HK-2 (cell line): ENCODE data around the gene TNKS1BP1.
"Not testable (repeated sequence)": the region's sequence is repeated elsewhere in the genome, so short reads cannot be mapped to it uniquely, and the experiment has no call there.

Experiments used
- DNase-seq: peaks from one replicate; pipeline ENCODE4 v3.0.0-alpha.2; 2018; ENCODE audit not compliant: unreplicated experiment

TNKS1BP1 gene

GRCh38 chr11:57294225-57295131 lies 30.3 kb downstream of the TNKS1BP1 start:
- no peak for DNase-seq

DNA sequence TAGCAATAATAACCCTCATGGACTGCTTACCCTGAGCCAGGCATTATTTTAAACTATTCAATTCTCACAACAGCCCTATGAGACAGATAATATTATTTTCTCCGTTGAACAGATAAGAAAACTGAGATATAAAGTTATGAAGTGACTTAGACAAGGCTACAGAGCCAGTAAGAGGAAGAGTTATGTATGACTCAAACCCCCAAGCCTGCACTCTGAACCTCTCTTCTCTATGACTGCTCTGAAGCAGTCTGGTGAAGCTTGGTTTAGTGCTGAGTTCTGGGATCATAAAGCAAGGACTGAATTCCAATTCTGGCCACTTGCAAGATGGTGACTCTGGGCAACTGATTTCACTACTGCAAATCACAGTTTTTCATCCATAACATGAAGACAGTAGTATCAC lies 34.5 kb downstream of the TNKS1BP1 start:
- no peak for DNase-seq

DNA sequence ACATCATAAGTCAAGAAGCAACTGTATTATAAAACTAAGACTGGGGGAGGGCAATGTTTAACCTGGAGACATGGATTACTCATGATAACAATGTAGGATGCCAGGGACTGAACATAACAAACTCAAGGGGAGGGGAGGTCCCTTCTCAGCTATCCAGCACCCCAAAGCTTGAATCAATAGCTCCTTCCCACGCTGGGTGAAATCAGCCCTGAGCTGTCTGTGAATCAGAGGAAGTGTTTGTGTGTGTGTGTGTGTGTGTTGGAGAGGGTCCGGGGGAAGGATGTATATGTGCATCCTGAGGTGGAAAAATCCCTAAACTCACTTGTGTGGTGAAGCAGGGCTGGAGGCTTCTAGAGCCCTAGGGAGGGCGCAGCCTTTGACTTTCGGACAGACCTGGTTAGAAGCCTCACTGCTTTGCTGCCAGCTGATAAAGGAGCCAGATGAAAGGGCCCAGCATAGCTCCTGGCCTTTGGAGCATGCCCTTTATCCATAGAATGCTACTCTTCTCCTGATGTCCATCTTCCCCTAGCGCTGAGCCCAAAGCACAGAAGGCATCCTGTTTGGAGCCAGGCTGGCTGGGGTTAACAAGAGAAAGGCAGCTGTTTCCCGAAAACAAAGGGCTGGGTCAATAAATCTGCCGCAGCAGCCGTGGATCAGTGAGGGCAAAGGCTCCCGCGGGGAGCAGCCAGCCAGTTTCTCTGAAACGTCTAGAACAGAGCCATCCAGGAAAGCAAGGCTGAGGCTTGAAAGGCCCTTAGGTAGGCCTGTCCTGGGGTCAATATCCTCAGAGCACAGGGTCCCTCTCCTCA lies 35.8 kb downstream of the TNKS1BP1 start:
- DNase-seq = no peak

- no peak for DNase-seq
These were observed 36.9 kb downstream of the TNKS1BP1 start for GRCh38 chr11:57287884-57288283.

GRCh38 chr11:57283231-57283990 lies 41.3 kb downstream of the TNKS1BP1 start:
- DNase-seq = no peak

GRCh38 chr11:57281546-57281945 lies 43.2 kb downstream of the TNKS1BP1 start:
- not testable (repeated sequence) for DNase-seq

- DNase-seq = no peak
These were observed 45.6 kb downstream of the TNKS1BP1 start for GRCh38 chr11:57279116-57279515.

- no peak for DNase-seq
These were observed 46.0 kb downstream of the TNKS1BP1 start for GRCh38 chr11:57278721-57279095.

DNA sequence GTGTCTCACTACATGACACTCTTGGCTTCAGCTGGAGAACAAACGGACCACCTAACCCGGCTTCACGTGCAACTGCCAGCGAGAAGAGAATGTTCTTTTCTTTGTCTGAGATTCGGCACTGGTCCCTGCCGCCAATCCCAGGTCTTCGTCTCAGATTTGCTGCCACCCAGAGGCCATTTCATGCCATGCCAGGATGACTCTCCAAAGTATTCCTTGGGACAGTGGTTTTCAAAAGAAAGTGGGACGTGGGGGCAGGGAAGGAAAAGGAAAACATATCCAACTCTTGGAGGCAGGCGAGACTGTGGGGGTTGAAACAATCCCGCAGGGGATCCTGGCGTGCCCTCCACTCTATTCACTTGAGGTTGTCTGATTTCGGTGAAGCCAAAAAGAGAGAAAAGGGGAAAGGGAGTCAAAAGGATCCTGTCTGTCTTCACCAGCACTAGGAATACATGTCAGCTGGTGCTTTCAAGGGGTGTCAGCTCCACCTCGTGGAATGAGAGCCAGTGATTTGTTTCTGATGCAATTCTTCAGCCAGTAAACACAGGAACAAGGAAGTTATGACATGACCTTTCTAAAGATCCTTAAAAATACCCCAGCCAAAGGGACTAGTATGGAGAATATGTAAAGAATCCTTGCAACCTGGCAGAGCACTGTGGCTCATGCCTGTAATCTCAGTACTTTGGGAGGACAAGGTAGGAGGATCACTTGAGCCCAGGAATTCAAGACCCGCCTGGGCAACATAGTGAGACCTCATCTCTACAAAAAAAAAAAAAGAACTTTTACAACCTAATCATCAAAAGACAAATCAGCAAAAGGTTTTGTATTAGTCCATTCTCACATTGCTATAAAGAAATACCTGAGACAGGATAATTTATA lies 46.7 kb downstream of the TNKS1BP1 start:
- peak; percentile 54 for DNase-seq

- DNase-seq = no peak
These were observed 47.6 kb downstream of the TNKS1BP1 start for GRCh38 chr11:57276971-57277675.

DNA sequence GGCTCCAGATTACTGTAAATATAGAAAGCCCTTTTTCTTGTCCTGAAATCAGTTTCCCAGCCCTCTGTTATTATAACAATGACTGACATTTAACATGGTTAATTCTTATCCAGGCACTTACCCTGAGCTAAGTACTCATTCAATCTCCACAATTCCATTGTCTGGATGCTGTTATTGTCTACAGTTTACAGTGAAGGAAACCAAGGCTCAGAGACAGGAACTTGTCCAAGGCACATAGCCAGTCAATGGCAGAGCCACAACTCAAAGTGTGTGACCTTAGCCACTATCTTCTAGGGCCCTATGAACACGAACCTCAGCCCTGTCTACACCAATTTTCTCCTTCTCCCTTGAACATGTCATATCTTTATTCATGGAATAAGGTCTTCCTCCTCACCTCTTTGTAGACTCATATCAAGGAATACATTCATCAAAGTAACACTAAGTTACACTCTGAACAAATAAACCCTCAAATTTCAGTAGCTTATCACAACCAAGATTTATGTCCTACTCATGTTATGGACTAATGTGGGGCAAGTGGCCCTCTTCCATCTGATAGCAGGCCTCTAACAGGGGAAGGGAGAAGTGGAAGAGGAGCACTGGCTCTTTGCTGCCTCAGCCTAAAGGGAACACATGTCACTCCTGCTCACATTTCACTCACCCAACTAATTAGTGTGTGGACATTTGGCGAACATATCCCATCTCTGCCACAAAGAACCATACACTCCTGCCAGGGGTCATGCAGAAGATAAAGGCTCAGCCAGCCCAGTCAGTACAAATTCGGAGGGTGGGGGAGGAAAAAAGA lies 48.4 kb downstream of the TNKS1BP1 start:
- no peak for DNase-seq

DNA sequence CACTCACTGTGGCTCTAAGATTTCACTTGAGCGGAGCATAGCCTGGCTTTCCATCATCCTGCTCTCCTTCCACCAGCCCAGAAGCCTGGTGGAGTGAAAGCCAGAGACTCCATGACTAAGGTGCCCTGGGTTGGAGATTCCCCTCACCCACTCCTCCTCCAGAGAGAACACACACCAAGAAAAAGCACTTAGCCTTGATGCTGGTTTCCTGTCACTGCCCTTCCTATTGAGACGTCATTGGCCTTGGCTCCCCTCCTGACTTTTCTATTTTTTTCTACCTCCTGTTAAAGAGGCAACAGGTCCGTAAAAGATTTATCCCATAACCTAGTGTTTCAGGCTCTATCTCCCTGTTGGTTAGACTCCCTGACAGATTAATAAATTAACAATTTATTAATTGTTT lies 49.2 kb downstream of the TNKS1BP1 start:
- no peak for DNase-seq

- no peak for DNase-seq
These were observed 49.8 kb downstream of the TNKS1BP1 start for GRCh38 chr11:57274904-57275498.

- DNase-seq = no peak
These were observed 51.2 kb downstream of the TNKS1BP1 start for GRCh38 chr11:57273448-57274058.

DNA sequence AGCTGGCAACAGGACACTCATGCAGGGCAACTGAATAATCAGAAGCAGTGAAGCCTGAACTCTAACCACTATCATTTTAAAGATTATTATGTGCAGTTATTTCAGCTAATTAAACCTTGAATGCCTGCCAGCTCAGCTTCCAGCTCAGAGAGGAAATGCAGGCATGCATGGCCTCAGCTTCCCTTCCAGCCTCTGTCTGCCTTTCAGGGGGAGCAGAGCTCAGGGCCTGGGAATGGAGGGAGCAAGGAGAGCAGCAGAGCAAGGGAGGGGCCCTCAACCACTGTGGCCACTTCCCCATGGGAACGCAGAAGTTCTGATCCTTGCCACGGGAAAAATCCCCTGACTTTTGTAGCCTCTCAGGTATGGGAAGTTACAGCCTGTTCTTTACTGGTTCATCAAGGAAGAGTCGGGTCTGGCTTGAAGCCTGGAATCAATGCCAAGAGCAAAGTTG lies 55.2 kb downstream of the TNKS1BP1 start:
- no peak for DNase-seq

DNA sequence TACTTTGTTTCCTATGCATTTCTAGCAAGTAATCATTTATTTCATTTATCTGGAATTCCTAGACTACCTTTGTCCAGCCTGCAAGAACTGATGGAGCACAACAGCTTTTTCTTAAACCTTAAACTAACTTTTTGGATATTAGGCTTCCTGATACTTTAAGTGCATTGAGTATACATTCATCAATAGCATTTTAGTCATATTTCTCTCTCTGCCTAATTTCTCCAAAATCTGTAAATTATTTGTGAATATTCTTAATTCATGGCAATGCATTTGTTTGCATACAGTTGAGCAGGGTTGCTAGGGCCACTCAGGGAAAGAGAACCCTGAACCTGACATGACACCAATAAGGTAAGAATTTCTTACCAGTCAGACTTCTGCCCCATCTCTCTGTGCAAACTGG lies 58.6 kb downstream of the TNKS1BP1 start:
- no peak for DNase-seq

DNA sequence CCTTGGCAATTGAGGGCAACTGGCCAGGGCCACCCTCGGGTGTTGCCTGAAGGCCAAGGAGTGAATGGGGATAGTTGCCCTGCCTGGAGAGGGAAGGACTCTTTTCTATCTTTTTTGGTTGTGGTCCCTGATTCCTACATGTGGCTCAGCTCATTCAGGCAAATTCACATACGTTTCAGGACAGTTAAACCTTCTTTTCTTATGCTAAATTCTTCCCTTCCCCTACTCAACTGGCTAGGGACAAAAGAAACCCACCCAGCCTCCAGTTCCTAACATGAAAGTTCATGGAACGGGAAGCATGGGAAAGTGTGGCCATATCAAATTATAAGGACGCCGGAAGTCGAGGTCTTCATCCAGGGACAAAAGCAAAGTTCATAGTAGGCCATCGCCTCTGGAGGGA lies 61.4 kb downstream of the TNKS1BP1 start:
- DNase-seq = no peak

- DNase-seq = no peak
These were observed 62.6 kb downstream of the TNKS1BP1 start for GRCh38 chr11:57262157-57262556.
